ENCODE results near the gene FAF1.

GRCh38 chr1:50559421-50559820 lies 400.6 kb downstream of the FAF1 start:
- TF ChIP-seq CTCF (conservative IDR thresholded peaks at IDR 0.05; ENCODE audit: low read depth, low read length) = no peak
- no peak for TF ChIP-seq EZH2 (IDR thresholded peaks at IDR 0.05; ENCODE audit: borderline replicate concordance, low read depth, low read length, poor library complexity, severe bottlenecking)
